ENCODE measurements around the gene CDCP2.

The CDCP2 gene

GRCh38 chr1:54122135-54122751 lies 30.6 kb downstream of the CDCP2 start:
- no peak for DNase-seq (ENCODE audit: low read depth in 1 of 2, low spot score in 1 of 2)
- Histone ChIP-seq H3K27me3 (ENCODE audit: insufficient read depth, poor library complexity, severe bottlenecking) (no peaks in the 10 kb centered on the region), H3K27ac (replicated peaks) (no peak overlapping the region), H3K4me3 (replicated peaks; ENCODE audit: insufficient read depth, low read length) (no peak overlapping the region)
- TF ChIP-seq CTCF (IDR thresholded peaks at IDR 0.05; ENCODE audit: insufficient read depth, low read length) (no peak), SPI1 (IDR thresholded peaks at IDR 0.05; ENCODE audit: borderline replicate concordance, low read depth) (no peak), REST (IDR thresholded peaks at IDR 0.05; ENCODE audit: insufficient replicate concordance, low read depth) (no peak), POLR2AphosphoS5 (IDR thresholded peaks at IDR 0.05; ENCODE audit: low read depth) (no peak), GABPA (IDR thresholded peaks at IDR 0.05; ENCODE audit: low read depth) (no peak)

DNA sequence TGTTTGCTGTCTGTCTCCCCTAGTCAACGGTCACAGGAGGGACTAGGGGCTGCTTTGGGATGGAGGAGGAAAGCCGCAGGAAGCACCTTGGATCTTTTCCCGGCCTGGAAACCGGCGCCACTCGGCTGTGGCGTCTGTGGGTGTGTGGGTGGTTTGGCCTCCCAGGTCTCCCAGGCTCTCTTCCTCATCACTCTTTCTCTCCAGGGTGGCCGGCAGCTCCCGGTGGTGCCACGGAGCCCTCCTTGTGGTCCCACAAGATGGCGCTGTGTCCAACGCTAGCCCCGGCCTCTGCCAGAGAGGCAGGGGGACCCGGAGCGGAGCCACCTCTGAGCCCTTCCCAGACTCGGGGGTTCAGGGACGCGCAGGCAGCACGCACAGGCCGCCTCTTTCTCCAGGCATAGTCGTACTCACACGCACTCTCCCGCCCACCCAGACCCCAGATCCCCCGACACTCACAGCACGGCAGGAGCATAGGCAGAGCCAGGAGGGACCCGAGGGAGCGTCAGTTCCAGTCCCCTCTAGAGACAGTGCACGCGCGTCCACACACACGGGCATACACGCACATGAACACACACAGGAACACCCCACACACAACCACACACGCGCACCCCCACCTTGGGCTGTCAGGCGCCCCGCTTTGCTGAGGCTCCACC lies 31.2 kb downstream of the CDCP2 start:
- peak; percentile 62 to 72 for DNase-seq (ENCODE audit: low read depth in 1 of 2, low spot score in 1 of 2)
- no peaks in the 10 kb centered on the region for H3K27me3 ChIP-seq (ENCODE audit: insufficient read depth, poor library complexity, severe bottlenecking)
- no peak overlapping the region for H3K27ac ChIP-seq (replicated peaks)
- TF ChIP-seq SPI1 (IDR thresholded peaks at IDR 0.05; ENCODE audit: borderline replicate concordance, low read depth) (no peak; the same call in 1 of the 2 replicates), CTCF (IDR thresholded peaks at IDR 0.05; ENCODE audit: insufficient read depth, low read length) (peak; percentile 42)
- no peak overlapping the region for H3K4me3 ChIP-seq (replicated peaks; ENCODE audit: insufficient read depth, low read length)

DNA sequence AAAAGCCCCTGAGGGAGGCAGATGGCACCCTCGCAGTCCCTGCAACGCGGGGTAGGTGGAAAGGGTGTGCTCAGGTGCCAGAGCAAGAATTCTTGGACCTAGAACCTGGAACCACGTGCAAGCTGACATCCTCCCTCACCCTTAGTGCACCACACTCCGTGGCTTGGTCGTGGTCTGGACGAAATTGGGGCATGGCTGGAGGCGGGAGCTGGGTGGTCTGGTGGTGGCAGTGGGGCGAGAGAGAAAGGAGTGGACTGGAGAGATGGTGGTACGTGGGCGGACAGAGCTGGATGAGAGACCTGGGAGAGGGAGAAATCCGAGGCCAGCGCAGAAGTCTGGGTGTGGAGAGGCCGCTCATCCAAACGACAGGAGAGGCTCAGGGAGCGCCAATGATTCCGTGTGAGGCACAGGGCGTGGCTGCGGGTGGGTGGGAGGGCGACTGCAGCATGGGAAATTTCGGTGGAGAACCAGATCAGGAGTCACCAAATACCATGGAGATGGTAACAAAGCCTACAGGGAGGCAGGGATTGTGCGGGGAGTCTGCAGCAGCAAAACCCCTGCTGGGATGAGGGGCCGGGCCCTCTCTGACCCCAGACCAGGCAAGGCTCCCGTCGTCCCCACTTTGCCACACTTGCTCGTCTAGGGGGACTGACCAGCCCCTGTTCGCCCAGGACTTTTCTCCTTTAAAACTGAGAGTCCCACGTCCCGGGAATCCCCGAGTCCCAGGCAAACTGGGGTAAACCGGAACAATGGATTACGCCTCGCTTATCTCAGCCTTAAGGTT lies 31.9 kb downstream of the CDCP2 start:
- no peak for DNase-seq (ENCODE audit: low read depth in 1 of 2, low spot score in 1 of 2)
- TF ChIP-seq GABPA (IDR thresholded peaks at IDR 0.05; ENCODE audit: low read depth) (no peak), CTCF (IDR thresholded peaks at IDR 0.05; ENCODE audit: insufficient read depth, low read length) (no peak), SPI1 (IDR thresholded peaks at IDR 0.05; ENCODE audit: borderline replicate concordance, low read depth) (no peak), REST (IDR thresholded peaks at IDR 0.05; ENCODE audit: insufficient replicate concordance, low read depth) (no peak), POLR2AphosphoS5 (IDR thresholded peaks at IDR 0.05; ENCODE audit: low read depth) (no peak)
- Histone ChIP-seq H3K4me3 (replicated peaks; ENCODE audit: insufficient read depth, low read length) (no peak overlapping the region), H3K27ac (replicated peaks) (no peak overlapping the region), H3K27me3 (ENCODE audit: insufficient read depth, poor library complexity, severe bottlenecking) (no peaks in the 10 kb centered on the region)
